ENCODE results near the gene SCYGR6. TPM values are rescaled to one million over a fixed set of nuclear protein-coding genes. Genes with fewer than 3 reads are reported as not detected.

The SCYGR6 gene
- total RNA-seq, 2 donors from 2014 or later: not detected

Other genes with a start within 250 kb of the SCYGR6 start
- not detected for gene SCYGR2, start 125.9 kb downstream of the SCYGR6 start, total RNA-seq
- not detected for gene SCYGR3, start 109.9 kb downstream of the SCYGR6 start, total RNA-seq
- gene SCYGR4, start 107.3 kb downstream of the SCYGR6 start, total RNA-seq: not detected
- gene SCYGR5, start 58.0 kb downstream of the SCYGR6 start, total RNA-seq: not detected
- not detected for gene SLC19A3, start 6.7 kb downstream of the SCYGR6 start, total RNA-seq
- gene SCYGR7, start 3.6 kb upstream of the SCYGR6 start, total RNA-seq: not detected
- gene SCYGR8, start 21.1 kb upstream of the SCYGR6 start, total RNA-seq: not detected
- 1 to 10 TPM; 3.4 to 5.3 TPM for gene CCL20, start 89.1 kb upstream of the SCYGR6 start, total RNA-seq
- gene DAW1, start 146.9 kb upstream of the SCYGR6 start, total RNA-seq: not detected

Data from activated naive CD4-positive, alpha-beta T cell treated with anti-CD3 and anti-CD28 coated beads, Interleukin-2, amount 50 U/mL, for 72 hours (primary cell).